Measurements from ENCODE around the gene STX2. TPM values are rescaled to one million over a fixed set of nuclear protein-coding genes. Genes with fewer than 3 reads are reported as not detected.
A peak's percentile ranks its signal among the peaks of the same experiment; 100 is the strongest.

Gene STX2
- total RNA-seq, 4 donors from 2014 or later = 26.3 to 44.8 (median 33.6) TPM

GRCh38 chr12:130829391-130830245 is 9.4 kb downstream of the STX2 start:
- H3K4me3 ChIP-seq = no peak overlapping the region
- 74 to 75% methylated on average over 17 of the region's 17 CpGs for WGBS, 2 donors
- H3K4me1 ChIP-seq = peaks cover 0 to 70% (median 10%) of the 10 kb centered on the region in 4 donors
- H3K36me3 ChIP-seq = peaks cover 0 to 12% (median 0%) of the 10 kb centered on the region in 3 donors
- DNase-seq (ENCODE audit: low spot score in 2 of 2) = no peak
- H3K27ac ChIP-seq = peak overlapping the region in 1 of 4 donors; percentile 17
- H3K9me3 ChIP-seq = no peaks in the 10 kb centered on the region
- H3K27me3 ChIP-seq = no peaks in the 10 kb centered on the region
- TF ChIP-seq EP300 (IDR thresholded peaks at IDR 0.05) (no peak), POLR2A (IDR thresholded peaks at IDR 0.05) (no peak)
- TF ChIP-seq, protein P1, sequence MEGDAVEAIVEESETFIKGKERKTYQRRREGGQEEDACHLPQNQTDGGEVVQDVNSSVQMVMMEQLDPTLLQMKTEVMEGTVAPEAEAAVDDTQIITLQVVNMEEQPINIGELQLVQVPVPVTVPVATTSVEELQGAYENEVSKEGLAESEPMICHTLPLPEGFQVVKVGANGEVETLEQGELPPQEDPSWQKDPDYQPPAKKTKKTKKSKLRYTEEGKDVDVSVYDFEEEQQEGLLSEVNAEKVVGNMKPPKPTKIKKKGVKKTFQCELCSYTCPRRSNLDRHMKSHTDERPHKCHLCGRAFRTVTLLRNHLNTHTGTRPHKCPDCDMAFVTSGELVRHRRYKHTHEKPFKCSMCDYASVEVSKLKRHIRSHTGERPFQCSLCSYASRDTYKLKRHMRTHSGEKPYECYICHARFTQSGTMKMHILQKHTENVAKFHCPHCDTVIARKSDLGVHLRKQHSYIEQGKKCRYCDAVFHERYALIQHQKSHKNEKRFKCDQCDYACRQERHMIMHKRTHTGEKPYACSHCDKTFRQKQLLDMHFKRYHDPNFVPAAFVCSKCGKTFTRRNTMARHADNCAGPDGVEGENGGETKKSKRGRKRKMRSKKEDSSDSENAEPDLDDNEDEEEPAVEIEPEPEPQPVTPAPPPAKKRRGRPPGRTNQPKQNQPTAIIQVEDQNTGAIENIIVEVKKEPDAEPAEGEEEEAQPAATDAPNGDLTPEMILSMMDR (IDR thresholded peaks at IDR 0.05) = no peak

DNA sequence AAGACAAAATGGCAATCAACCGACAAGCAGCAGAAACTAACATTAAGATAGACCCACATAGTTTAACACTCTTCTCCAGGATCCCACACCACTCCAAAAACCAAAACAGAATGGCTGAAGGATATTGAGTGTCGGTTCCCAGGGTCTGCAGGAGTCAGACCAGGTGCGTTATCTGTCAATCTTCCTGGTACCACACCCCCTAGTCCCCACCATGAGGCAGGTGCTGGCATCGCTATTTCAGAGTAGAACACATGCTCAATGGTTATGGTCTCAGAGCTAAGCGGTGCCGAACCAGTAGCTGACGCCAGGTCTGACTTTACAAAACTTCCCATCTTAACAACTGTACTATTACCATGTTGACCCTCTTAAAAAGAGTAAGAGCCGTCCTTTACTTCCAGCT is 10.2 kb downstream of the STX2 start:
- Histone ChIP-seq H3K27ac (no peak overlapping the region), H3K4me1 (peaks cover 0 to 69% (median 10%) of the 10 kb centered on the region in 4 donors), H3K4me3 (no peak overlapping the region), H3K27me3 (no peaks in the 10 kb centered on the region), H3K36me3 (peaks cover 0 to 17% (median 0%) of the 10 kb centered on the region in 3 donors), H3K9me3 (no peaks in the 10 kb centered on the region)
- TF ChIP-seq POLR2A (IDR thresholded peaks at IDR 0.05) (no peak), EP300 (IDR thresholded peaks at IDR 0.05) (no peak)
- TF ChIP-seq, protein P1 (IDR thresholded peaks at IDR 0.05) = no peak
- DNase-seq (ENCODE audit: low spot score in 2 of 2) = no peak
- 92 to 93% methylated on average over 8 of the region's 8 CpGs for WGBS, 2 donors

DNA sequence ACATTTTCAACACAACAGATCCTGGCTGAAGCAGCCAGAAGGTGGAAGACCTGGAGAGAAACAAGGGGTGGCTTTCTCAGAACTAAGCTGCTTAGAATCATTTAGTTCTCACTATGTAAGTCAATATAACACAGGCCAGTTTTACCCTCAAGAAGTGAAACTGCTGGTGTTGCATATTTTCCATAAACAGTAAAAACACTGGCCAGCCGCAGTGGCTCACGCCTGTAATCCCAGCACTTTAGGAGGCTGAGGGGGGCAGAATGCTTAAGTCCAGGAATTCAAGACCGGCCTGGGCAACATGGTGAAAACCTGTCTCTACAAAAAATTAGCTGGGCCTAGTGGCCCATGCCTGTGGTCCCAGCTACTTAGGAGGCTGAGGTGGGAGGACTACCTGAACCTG is 11.6 kb downstream of the STX2 start:
- Histone ChIP-seq H3K9me3 (no peaks in the 10 kb centered on the region), H3K4me1 (peaks cover 0 to 55% (median 4%) of the 10 kb centered on the region in 4 donors), H3K27ac (peak overlapping the region in 3 of 4 donors; percentile 26 to 71 (median 58)), H3K36me3 (peaks cover 0 to 32% (median 0%) of the 10 kb centered on the region in 3 donors), H3K4me3 (no peak overlapping the region), H3K27me3 (no peaks in the 10 kb centered on the region)
- 56 to 62% methylated on average over 3 of the region's 3 CpGs for WGBS, 2 donors
- no peak for DNase-seq (ENCODE audit: low spot score in 2 of 2)
- no peak for TF ChIP-seq EP300 (IDR thresholded peaks at IDR 0.05)

DNA sequence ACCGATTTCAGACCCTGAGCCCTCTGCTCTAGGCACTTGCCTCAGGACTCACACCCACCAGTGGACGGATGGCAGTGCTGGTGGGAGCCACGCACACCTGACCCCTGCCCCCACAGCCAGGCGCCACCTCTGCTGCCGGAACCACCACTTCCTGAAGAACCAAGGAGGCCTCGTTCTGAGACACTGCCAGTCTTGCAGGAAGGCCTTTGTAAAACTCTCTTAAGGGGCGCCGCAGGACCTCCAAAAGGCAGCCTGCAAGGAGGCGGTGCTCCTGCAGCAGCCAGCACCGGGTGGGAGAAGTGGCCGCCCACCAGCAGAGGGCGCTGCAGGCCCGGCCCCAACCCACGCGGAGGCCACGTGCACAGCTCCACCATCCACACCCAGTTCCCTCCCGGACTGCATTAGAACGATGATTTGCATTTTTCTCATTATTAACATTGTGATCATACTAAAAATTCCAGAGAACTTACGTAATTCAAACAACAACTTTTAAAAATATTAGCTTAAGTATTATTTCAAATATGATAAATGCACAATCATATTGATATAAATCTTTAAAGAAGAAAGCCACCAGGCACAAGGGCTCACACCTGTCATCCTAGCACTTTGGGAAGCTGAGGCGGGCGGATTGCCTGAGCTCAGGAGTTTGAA is 12.8 kb downstream of the STX2 start:
- Histone ChIP-seq H3K4me1 (peaks cover 0 to 48% (median 4%) of the 10 kb centered on the region in 4 donors), H3K4me3 (no peak overlapping the region), H3K36me3 (peaks cover 0 to 43% (median 0%) of the 10 kb centered on the region in 3 donors), H3K9me3 (no peaks in the 10 kb centered on the region), H3K27ac (peak overlapping the region in 2 of 4 donors; percentile 25 to 54), H3K27me3 (no peaks in the 10 kb centered on the region)
- no peak for DNase-seq (ENCODE audit: low spot score in 2 of 2)
- 63 to 68% methylated on average over 21 of the region's 21 CpGs for WGBS, 2 donors
- TF ChIP-seq, protein P1 (IDR thresholded peaks at IDR 0.05) = peak; percentile 45 to 65 (median 54)
- TF ChIP-seq POLR2A (IDR thresholded peaks at IDR 0.05) = no peak
- no peak for TF ChIP-seq EP300 (IDR thresholded peaks at IDR 0.05)

DNA sequence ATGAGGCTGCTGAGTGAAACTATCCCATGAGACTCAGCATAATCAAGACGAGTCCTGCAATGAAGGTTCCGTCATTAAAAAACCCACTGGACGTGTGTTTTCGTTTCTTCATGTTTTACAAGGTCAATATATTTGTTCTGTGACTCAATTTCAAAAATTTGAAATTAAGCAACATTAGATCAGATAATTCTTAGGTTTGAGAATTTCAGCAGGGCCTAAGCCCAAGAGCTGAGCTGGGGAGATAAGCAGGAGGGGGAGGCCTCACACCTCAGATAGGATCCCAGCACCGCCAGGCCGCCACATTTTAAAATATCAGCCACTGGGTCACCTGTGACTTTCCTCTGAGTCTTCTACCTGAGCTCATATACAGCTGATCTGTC is 13.3 kb downstream of the STX2 start:
- peaks cover 0 to 44% (median 4%) of the 10 kb centered on the region in 4 donors for H3K4me1 ChIP-seq
- WGBS, 2 donors = 82 to 85% methylated on average over 6 of the region's 6 CpGs
- no peak overlapping the region for H3K4me3 ChIP-seq
- no peaks in the 10 kb centered on the region for H3K9me3 ChIP-seq
- peaks cover 0 to 48% (median 0%) of the 10 kb centered on the region in 3 donors for H3K36me3 ChIP-seq
- no peaks in the 10 kb centered on the region for H3K27me3 ChIP-seq
- peak overlapping the region in 2 of 4 donors; percentile 25 to 54 for H3K27ac ChIP-seq
- TF ChIP-seq EP300 (IDR thresholded peaks at IDR 0.05) (no peak), POLR2A (IDR thresholded peaks at IDR 0.05) (no peak)
- TF ChIP-seq, protein P1 (IDR thresholded peaks at IDR 0.05) = no peak
- DNase-seq (ENCODE audit: low spot score in 2 of 2) = no peak

Measured in tibial nerve (tissue), 4 donors.